ENCODE results near the gene ARHGAP15.

Gene ARHGAP15

GRCh38 chr2:143146366-143146765, 17.1 kb downstream of the ARHGAP15 start:
- no peak for DNase-seq

- DNase-seq, result no peak
These were observed 17.8 kb downstream of the ARHGAP15 start for GRCh38 chr2:143146815-143147530.

GRCh38 chr2:143148011-143148410, 18.8 kb downstream of the ARHGAP15 start:
- no peak for DNase-seq

DNA sequence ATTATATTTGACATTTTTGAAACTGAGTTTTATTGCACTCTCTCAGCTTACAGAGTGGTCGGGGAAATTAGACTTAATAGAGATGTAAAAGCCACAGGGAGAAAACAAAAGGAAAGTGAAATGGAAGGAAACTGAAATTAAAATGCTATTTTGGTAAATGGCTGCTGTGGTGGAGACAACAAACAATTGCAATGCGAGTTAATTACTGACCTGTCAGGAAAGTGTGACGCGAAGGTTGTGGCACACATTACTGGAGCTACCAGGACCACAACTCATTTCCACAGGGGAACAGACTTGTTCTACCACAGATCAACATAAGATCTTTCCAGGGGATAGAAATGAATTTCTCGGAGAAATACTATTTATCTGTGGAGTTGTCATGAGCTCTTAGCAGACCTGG, 19.5 kb downstream of the ARHGAP15 start:
- no peak for DNase-seq

GRCh38 chr2:143150287-143150686, 21.1 kb downstream of the ARHGAP15 start:
- DNase-seq, result no peak

DNA sequence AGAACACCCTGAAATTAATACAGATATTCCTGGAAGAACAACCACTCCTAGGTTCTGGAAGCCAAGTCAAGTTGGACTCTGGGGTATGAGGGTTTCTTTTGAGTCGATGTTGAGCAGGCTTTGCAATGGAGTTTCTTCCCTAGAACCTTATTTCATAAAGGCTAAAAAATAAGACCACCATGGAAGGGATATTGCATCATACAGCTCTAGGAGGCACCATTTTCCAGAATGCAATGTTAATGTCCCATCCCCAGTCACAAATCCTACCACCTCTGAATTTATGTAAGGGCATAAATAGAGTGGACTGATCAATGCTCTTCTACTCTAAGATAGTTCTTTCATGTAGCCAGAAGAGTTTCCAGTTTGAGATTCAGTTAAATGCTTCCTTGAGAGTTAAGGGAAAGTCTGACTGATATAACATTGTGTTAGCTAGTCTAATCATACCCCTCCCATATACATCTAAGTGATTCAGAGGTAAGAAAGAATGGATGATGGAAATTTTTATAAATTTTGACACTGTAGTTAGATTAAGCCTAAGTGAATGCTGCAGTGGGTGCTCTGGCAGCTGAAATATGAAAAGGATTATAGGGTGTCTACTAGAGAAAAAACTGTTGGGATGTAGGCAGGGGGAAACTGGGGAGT, 22.0 kb downstream of the ARHGAP15 start:
- DNase-seq, result no peak

GRCh38 chr2:143152219-143152618, 23.0 kb downstream of the ARHGAP15 start:
- no peak for DNase-seq

DNA sequence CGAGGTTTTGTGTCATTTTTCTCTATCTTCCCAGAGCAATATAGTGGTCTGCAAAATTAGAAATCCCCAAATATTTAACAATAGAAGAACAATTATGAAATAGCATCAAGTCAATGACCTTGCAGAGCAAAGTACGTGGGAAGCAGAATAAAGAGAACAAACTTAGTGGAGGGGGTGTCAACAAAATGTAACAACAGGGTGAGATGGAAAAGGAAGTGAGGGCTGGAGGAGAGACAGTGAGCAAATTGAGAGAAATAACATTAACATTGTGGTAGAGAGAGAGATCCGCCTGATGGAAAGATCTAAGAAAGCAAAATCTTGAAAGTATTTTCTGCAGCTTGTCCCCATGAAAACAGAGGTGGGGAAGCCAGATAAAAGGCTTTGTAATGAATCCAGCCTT, 23.4 kb downstream of the ARHGAP15 start:
- no peak for DNase-seq

DNA sequence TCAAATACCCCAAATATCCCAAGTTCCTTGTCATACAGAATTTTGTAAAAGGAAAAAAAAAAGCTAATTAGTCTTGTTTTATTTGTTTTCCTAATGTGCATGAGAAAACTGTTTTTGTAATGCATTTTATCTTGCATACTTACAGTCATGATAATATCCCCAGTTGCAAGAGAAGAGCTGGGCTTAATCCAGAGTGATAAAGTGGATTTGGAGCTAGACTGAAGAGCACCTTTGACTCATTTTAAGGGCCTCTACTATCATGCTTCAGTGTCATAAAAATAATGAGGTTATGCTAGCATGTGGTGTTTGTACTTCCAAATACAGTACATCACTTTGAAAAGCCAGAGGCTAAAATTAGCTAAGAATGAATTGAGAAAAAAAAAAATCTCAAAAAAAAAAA, 26.4 kb downstream of the ARHGAP15 start:
- DNase-seq, result no peak

GRCh38 chr2:143157001-143157400, 27.8 kb downstream of the ARHGAP15 start:
- DNase-seq, result no peak

- no peak for DNase-seq
These were observed 28.2 kb downstream of the ARHGAP15 start for GRCh38 chr2:143157418-143157817.

GRCh38 chr2:143158098-143158497, 28.9 kb downstream of the ARHGAP15 start:
- DNase-seq, result no peak

DNA sequence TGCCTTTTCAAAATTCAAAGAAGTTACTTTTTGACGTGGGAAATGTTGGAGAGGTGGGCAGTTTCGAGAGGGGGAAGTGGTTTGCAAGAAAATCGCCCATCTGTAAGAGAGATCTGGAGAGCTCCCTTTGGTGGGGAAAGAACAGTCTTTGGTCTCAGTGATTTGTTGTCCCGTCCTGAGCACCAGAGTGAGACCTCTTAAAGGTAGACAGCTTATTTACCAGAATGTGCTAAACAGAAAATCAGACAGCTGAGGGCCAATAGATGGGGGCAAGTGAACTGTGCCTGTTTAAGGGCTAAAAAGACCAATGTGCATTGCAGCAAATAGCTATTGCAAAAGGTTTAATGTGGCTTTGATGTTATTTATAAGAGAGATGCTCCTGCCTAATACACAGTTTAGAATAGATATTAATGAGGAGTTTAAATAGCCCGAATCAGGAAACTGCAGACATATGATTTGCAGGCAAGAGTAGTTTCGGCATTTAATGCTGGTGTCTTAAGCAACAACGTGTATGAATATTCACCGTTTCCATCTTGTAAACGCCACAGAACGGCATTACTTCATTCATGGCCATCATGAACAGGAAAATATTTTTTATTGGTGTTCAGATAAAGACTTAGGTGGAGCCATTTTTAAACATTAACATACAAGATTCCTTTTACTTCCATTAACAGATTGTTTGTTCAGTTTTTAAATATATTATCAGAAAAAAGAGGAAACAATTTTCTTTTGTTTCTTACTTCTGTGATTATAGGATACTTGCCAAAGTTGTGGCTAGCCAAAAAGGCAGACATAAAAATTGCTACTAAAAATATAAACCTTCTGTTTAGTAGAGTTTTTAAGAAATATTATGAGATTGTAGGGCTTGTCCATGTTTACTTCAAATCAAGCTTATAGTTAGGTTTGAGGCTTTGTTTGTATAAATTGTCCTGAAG, 29.6 kb downstream of the ARHGAP15 start:
- no peak for DNase-seq

DNA sequence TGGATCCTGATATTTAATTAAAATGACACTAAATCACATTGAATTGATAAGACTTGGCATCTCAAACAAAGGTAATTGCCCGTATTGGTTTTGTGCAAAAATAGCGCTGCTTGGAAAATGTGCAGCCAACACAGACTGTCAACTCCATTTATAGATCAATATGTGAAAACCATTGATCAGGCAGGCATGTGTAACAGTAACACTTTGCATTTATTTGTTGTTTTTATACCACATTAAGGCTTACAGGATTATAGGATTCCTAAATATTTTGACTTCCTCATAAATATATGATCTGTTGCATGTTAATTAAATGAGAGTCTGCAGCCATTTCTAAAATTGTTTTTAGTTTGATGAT, 30.2 kb downstream of the ARHGAP15 start:
- DNase-seq, result no peak

DNA sequence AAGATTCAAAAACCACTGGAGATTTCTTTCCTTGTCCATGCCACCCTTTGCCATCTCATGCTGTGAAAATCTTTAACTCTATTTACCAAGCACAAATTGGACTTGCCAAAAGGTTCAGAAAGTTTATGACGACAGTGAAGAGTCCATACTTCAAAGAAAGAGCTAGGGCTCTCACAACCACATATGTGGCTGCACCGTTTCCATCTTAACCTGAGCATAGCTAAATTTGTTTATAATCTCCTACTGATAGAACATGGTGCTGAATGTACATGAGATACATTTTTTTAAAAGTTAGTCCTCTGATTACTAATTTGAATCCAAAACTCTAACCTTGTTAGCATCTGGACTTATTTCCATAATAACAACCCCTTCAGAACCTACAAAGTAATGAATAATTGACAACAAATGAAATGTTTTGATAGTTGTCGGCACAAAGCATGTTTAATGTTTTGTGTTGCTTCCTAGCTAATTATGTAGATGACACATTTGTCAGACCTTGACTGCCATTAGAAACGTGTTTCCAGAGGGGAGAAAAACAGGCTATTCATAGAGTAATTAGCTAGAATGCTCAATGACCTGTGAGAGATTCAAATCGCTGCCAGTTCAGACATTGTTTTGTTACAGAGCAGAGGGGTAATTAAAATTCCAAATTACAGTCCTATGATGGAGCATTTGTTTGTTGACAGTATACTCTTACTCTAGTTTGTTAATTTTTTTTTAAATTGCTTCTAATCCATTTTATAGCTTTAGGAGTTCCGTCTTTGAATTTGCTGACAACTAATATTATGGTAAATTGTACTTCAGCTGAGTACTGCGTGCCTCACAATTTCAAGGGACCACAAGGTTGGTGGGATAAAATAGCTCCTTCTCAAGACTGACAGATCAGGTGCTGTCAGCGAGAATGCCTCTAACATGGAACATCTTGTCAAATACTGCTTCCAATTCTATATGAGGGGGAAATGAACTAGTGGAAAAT, 31.8 kb downstream of the ARHGAP15 start:
- DNase-seq, result no peak

GRCh38 chr2:143162123-143162837, 33.1 kb downstream of the ARHGAP15 start:
- DNase-seq, result peak in 1 of 2 donors; percentile 18

GRCh38 chr2:143162997-143163396, 33.8 kb downstream of the ARHGAP15 start:
- no peak for DNase-seq

DNA sequence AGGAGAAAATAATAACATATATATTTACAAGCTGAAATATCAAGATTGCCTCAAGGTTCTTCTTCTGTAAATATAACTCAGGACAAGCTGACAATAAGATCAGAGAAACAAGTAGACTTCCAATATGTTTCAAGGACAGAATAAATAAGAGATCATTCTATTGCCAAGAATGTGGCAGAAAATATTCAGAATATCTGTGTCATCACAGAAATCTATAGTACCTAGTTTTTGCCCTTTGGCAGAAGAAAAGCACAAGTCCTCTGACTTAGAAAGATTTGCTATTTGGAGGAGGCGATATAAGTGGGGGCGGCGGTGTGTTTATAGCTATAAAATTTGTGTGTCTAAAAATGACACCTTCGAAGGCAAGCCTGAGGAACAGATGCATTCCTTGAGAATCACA, 34.3 kb downstream of the ARHGAP15 start:
- DNase-seq, result no peak

DNA sequence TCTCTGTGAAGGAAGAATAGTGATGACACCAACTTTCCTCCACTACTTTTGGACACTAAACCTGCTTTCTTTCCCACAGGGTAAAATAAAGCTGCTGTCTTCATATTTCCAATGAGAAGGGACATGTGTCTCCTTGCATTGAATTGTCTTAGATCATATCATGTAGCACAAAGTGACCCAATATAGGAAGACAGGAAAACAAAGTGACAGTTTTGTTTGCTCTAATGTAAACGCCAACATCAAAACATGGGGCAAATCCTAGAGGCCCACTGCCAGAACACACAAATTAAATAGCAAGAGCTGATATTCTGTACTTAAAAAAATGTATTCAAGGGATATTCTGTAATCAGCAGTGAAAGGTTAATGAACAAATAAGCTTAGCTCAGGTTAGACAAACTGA, 36.1 kb downstream of the ARHGAP15 start:
- DNase-seq, result no peak

- no peak for DNase-seq
These were observed 39.9 kb downstream of the ARHGAP15 start for GRCh38 chr2:143169105-143169504.

DNA sequence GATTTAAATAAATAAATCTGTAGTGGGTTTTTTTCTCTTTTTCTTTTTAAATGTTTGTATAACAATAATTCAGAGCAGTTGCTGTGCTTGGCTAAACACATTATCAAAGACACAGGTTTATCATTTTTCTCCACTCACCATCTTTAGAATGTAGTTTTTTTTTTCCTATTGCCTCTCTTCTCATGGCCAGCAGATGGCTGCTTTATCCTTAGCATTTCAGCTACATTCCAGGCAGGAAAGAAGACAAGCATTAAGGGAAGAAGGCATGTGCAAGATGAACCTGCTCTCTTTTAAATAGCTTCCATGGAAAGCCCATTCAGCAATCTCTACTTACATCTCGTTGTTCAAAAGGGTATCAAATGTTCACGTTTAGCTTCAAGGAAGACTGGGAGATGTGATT, 42.6 kb downstream of the ARHGAP15 start:
- DNase-seq, result no peak

GRCh38 chr2:143175438-143175837, 46.2 kb downstream of the ARHGAP15 start:
- no peak for DNase-seq
